Lower leg skin (tissue), 3 donors: Measurements from ENCODE around the gene TCEANC2.

Experiments
- CTCF ChIP-seq, 3 donors: fragments of 450-650 bp; IDR thresholded peaks; one replicate each; pipeline ENCODE4 v1.5.1; 2016; ENCODE audit warnings: antibody characterized with exemption in 3 of 3, mild to moderate bottlenecking in 3 of 3, moderate library complexity in 2 of 3
- POLR2A ChIP-seq, 2 donors: fragments of 450-650 bp; IDR thresholded peaks; one replicate each; pipeline ENCODE4 v1.6.1; 2016 to 2017; ENCODE audit warnings: antibody characterized with exemption in 2 of 2, mild to moderate bottlenecking in 1 of 2, moderate library complexity in 1 of 2

GRCh38 chr1:54012863-54013262 lies 40.5 kb upstream of the TCEANC2 start:
- TF ChIP-seq CTCF (IDR thresholded peaks at IDR 0.05) (no peak), POLR2A (IDR thresholded peaks at IDR 0.05) (no peak)
